Fibroblast of villous mesenchyme (primary cell): Measurements from ENCODE around the gene RNF19B. TPM values are rescaled to one million over a fixed set of nuclear protein-coding genes. Genes with fewer than 3 reads are reported as not detected.
A peak's percentile ranks its signal among the peaks of the same experiment; 100 is the strongest.

Source experiments
- DNase-seq: peaks from one replicate; pipeline ENCODE4 v3.0.0-alpha.2; 2010; ENCODE audit warnings: low read depth
- H3K4me3 ChIP-seq: 2 replicates; pipeline ENCODE4 v1.5.1; 2011; ENCODE audit warnings: low read depth, mild to moderate bottlenecking, low read length
- total RNA-seq: library from RNA; depleted of rRNA; stranded (reverse); fragments of >200 nt; gene quantifications from 2 replicates; pipeline ENCODE4 v1.2.3, GENCODE V29; 2012
- TF ChIP-seq, protein P1 (sequence below): IDR thresholded peaks from 2 replicates; pipeline ENCODE4 v1.5.1; 2012; ENCODE audit warnings: low read depth, mild to moderate bottlenecking, low read length; ENCODE audit not compliant: insufficient read depth

RNF19B gene
- total RNA-seq, 1 donor: 9.5 TPM

DNA sequence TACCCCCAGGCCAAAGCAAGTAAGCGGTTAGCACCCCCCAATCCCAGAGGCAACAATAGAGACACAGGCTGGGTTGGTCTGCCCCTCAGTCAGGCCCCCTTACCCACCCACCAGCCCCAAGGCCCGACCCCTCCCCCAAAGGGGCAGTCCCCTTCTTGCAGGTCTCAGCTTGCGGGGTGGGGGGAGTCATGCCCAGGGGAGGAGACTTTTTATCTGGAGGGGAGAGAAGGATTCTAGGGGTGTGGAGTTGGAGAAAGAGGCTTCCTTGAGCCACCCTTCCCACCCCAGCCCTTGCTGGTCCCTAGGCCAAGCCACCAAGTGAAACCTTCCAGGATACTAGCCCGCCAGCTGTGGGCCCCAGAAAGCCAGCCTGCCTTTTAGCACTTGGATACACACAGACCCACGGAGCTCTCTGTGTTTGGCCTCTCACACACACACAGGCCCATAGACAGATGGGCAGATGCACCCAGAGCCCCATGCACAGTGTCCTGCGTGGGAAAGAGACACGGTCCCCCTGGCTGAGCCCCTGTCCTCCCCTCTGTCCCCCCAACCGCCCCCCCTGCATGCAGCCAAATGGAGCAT lies 70.5 kb downstream of the RNF19B start:
- TF ChIP-seq, protein P1, sequence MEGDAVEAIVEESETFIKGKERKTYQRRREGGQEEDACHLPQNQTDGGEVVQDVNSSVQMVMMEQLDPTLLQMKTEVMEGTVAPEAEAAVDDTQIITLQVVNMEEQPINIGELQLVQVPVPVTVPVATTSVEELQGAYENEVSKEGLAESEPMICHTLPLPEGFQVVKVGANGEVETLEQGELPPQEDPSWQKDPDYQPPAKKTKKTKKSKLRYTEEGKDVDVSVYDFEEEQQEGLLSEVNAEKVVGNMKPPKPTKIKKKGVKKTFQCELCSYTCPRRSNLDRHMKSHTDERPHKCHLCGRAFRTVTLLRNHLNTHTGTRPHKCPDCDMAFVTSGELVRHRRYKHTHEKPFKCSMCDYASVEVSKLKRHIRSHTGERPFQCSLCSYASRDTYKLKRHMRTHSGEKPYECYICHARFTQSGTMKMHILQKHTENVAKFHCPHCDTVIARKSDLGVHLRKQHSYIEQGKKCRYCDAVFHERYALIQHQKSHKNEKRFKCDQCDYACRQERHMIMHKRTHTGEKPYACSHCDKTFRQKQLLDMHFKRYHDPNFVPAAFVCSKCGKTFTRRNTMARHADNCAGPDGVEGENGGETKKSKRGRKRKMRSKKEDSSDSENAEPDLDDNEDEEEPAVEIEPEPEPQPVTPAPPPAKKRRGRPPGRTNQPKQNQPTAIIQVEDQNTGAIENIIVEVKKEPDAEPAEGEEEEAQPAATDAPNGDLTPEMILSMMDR: no peak
- DNase-seq: no peak
- H3K4me3 ChIP-seq: no peak overlapping the region

DNA sequence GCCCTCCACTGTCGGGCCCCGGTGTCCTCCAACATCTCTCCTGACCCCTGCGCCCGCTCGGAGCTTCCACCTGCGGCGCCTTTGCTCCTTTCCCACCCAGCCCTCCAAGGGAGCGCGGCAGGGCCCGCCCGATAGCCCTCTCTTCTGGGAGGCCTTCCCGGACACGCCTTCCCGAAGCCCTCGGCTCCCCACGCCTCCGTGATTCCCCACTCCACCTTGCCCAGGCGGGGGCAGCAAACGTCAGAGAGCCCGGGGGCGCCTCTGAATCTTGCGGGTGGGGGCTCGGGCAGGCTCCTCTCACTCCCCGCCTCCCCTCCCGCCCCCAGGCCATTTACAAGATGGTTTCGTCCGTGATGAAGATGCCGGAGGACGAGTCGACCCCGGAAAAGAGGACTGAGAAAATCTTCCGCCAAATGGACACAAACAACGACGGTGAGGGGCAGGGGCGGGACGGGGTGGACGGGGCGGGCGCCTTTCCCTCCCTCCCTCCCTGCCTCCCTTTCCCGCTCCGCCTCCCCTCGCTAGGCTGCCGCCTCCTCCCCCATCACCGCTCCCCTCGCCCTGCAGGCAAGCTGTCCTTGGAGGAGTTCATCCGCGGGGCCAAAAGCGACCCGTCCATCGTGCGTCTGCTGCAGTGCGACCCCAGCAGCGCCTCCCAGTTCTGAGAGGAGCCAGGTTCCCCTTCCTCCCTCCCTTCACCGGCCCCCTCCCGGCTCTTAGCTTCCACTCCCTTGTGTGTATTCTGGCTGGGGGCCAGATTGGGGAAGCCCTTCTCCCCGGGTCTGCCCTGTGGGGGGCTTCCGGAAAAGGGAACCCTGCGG lies 71.2 kb downstream of the RNF19B start:
- peak overlapping the region; percentile 60 for H3K4me3 ChIP-seq
- peak; percentile 21 for DNase-seq
- TF ChIP-seq, protein P1: no peak

DNA sequence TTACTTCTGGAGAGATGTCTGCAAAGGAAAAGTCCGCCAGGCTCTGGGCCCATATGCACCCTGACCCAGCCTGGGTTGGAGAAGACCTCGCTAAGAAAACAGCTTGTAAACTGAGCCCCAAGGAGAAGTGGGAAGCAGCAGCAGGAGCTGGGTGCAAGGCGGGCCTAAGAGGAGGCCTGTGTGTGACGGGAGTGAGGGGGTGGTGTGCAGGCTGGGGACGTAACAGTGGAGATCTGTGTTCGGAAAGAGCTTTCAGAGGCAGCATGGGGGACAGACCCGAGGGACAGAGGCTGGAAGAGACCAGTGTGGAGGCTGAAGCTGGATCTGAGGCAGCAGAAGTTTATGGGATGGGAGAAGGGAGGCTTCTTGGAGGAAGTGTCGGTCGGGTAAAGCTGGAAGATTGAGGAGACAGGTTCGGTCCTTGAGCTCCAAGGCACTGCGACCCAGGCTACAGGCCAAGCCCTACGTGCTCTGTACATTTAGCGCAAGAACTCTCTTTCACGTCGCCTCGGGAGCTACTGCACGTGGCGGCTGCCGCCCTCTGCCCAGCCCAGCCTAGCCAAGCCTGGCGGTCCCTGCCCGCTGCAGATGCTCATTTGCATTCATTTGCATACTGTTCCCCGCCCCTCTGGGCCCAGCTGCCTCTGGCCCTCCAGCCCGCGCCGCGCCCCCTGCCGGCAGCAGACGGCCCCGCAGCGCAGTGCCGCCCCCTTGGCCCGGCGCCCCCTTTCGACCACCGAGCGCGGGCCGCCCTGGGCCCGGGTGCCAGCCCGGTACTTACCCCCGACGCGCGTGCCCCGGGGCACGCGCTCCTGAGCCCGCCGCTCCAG lies 72.0 kb downstream of the RNF19B start:
- H3K4me3 ChIP-seq: peak overlapping the region; percentile 60
- DNase-seq: peak; percentile 18
- TF ChIP-seq, protein P1: no peak

DNA sequence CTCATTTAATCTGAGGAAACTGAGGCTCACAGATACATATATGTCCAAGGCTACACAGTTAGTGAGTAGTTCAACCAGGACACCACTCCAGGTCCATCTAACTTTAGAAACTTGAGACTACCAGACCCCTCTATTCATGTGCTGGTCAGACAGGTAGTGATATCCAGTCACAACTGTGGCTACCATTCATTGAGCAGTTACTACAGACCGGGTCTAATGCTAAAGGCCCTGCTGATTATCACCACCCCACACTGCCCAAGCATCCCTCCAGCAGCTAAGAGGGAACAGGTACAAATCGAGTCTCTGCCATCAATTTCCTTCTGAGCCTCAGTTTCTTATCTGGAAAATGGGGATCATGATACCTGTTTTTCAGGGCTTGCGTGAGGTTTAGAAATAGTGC lies 73.0 kb downstream of the RNF19B start:
- TF ChIP-seq, protein P1: no peak
- H3K4me3 ChIP-seq: no peak overlapping the region
- DNase-seq: no peak

- H3K4me3 ChIP-seq: no peak overlapping the region
- TF ChIP-seq, protein P1: no peak
- DNase-seq: no peak
Measured at GRCh38 chr1:32891241-32891570, 73.4 kb downstream of the RNF19B start.

- TF ChIP-seq, protein P1: no peak
- no peak for DNase-seq
- no peak overlapping the region for H3K4me3 ChIP-seq
Measured at GRCh38 chr1:32890516-32891240, 73.9 kb downstream of the RNF19B start.
